H9 (cell line): ENCODE measurements around the gene ZNF618. TPM values are rescaled to one million over a fixed set of nuclear protein-coding genes. Genes with fewer than 3 reads are reported as not detected.

ENCODE experiments used
- DNase-seq: peaks from one replicate; pipeline ENCODE4 v3.0.0-alpha.2; 2017
- H2AFZ ChIP-seq: one replicate; pipeline ENCODE4 v1.6.1; 2013; ENCODE audit warnings: mild to moderate bottlenecking, low read length, control low read depth, moderate library complexity
- H2AK5ac ChIP-seq: 2 replicates; pipeline ENCODE4 v1.6.1; 2013; ENCODE audit warnings: low read length, control low read depth, mixed read lengths; ENCODE audit not compliant: insufficient read length
- H2BK120ac ChIP-seq: one replicate; pipeline ENCODE4 v1.6.1; 2013; ENCODE audit warnings: low read depth, mild to moderate bottlenecking, low read length, control low read depth, inconsistent platforms; ENCODE audit not compliant: poor library complexity, severe bottlenecking
- H2BK12ac ChIP-seq: 2 replicates; pipeline ENCODE4 v1.6.1; 2013; ENCODE audit warnings: low read length, control low read depth, mixed read lengths, low read depth; ENCODE audit not compliant: insufficient read length
- H2BK15ac ChIP-seq: 2 replicates; pipeline ENCODE4 v1.6.1; 2013; ENCODE audit warnings: low read depth, low read length, control low read depth
- H2BK20ac ChIP-seq: one replicate; pipeline ENCODE4 v1.6.1; 2013; ENCODE audit warnings: low read depth, mild to moderate bottlenecking, low read length, control low read depth, inconsistent platforms; ENCODE audit not compliant: poor library complexity, severe bottlenecking
- H2BK5ac ChIP-seq: 2 replicates; pipeline ENCODE4 v1.6.1; 2013; ENCODE audit warnings: low read length, control low read depth, mixed read lengths; ENCODE audit not compliant: insufficient read length
- H3K14ac ChIP-seq: 2 replicates; pipeline ENCODE4 v1.6.1; 2013; ENCODE audit warnings: low read length, control low read depth; ENCODE audit not compliant: insufficient read depth
- H3K18ac ChIP-seq: 2 replicates; pipeline ENCODE4 v1.6.1; 2013; ENCODE audit warnings: low read depth, mild to moderate bottlenecking, mixed read lengths, low read length, control low read depth; ENCODE audit not compliant: insufficient read length
- H3K23ac ChIP-seq: 2 replicates; pipeline ENCODE4 v1.6.1; 2013; ENCODE audit warnings: low read length, control low read depth, mixed read lengths, low read depth; ENCODE audit not compliant: insufficient read length
- H3K23me2 ChIP-seq: 2 replicates; pipeline ENCODE4 v1.6.1; 2013; ENCODE audit warnings: low read depth, mild to moderate bottlenecking, mixed read lengths, low read length, control low read depth; ENCODE audit not compliant: insufficient read length, poor library complexity, severe bottlenecking
- H3K27ac ChIP-seq: 2 replicates; pipeline ENCODE4 v1.5.1; 2013; ENCODE audit warnings: low read length, control low read depth, mixed read lengths, low read depth; ENCODE audit not compliant: insufficient read length
- H3K27me3 ChIP-seq: 2 replicates; pipeline ENCODE4 v1.6.1; 2013; ENCODE audit warnings: low read length, control low read depth, inconsistent platforms; ENCODE audit not compliant: insufficient read depth
- H3K4ac ChIP-seq: 2 replicates; pipeline ENCODE4 v1.6.1; 2013; ENCODE audit warnings: low read depth, mild to moderate bottlenecking, control low read depth, inconsistent platforms, low read length, moderate library complexity
- H3K4me1 ChIP-seq: 2 replicates; pipeline ENCODE4 v1.6.1; 2013; ENCODE audit warnings: low read length, control low read depth, inconsistent platforms; ENCODE audit not compliant: insufficient read depth
- H3K4me2 ChIP-seq: 2 replicates; pipeline ENCODE4 v1.6.1; 2013; ENCODE audit warnings: low read length, control low read depth, mixed read lengths; ENCODE audit not compliant: insufficient read length, insufficient read depth
- H3K56ac ChIP-seq: 2 replicates; pipeline ENCODE4 v1.6.1; 2013; ENCODE audit warnings: low read depth, mild to moderate bottlenecking, mixed read lengths, low read length, control low read depth; ENCODE audit not compliant: insufficient read length
- H3K79me1 ChIP-seq: 2 replicates; pipeline ENCODE4 v1.6.1; 2013; ENCODE audit warnings: low read depth, mild to moderate bottlenecking, moderate library complexity, low read length, control low read depth, inconsistent platforms; ENCODE audit not compliant: insufficient read depth, poor library complexity, severe bottlenecking
- H3K79me2 ChIP-seq: 2 replicates; pipeline ENCODE4 v1.6.1; 2013; ENCODE audit warnings: low read length, control low read depth, inconsistent platforms; ENCODE audit not compliant: insufficient read depth
- H3K9ac ChIP-seq: 2 replicates; pipeline ENCODE4 v1.6.1; 2013; ENCODE audit warnings: low read length, control low read depth, mixed read lengths; ENCODE audit not compliant: insufficient read length; ENCODE audit errors: extremely low read depth
- H3K9me3 ChIP-seq: one replicate; pipeline ENCODE4 v1.6.1; 2013; ENCODE audit warnings: low read depth, low read length, inconsistent platforms; ENCODE audit not compliant: control insufficient read depth
- H3T11ph ChIP-seq: one replicate; pipeline ENCODE4 v1.6.1; 2013; ENCODE audit warnings: mild to moderate bottlenecking, low read length, control low read depth, inconsistent platforms
- H4K20me1 ChIP-seq: one replicate; pipeline ENCODE4 v1.6.1; 2013; ENCODE audit not compliant: control insufficient read depth, insufficient read length, insufficient read depth
- H4K5ac ChIP-seq: 2 replicates; pipeline ENCODE4 v1.6.1; 2013; ENCODE audit warnings: low read depth, mild to moderate bottlenecking, mixed read lengths, low read length, control low read depth; ENCODE audit not compliant: insufficient read length
- H4K8ac ChIP-seq: replicated peaks from 2 replicates; pipeline ENCODE4 v1.6.1; 2013; ENCODE audit warnings: low read length, control low read depth, mixed read lengths, low read depth; ENCODE audit not compliant: insufficient read length
- H4K91ac ChIP-seq: 2 replicates; pipeline ENCODE4 v1.6.1; 2013; ENCODE audit warnings: low read depth, mild to moderate bottlenecking, moderate library complexity, mixed read lengths, low read length, control low read depth; ENCODE audit not compliant: insufficient read length
- H3K27ac Mint-ChIP-seq, 3 experiments: 2 replicates in 2 of 3; 3 replicates in 1 of 3; pipeline ENCODE4 v1.8.0; 2020 to 2021; ENCODE audit warnings: mixed read lengths in 3 of 3, mild to moderate bottlenecking in 1 of 3, moderate library complexity in 1 of 3
- H3K27me3 Mint-ChIP-seq: 2 replicates; pipeline ENCODE4 v1.8.0; 2021; ENCODE audit warnings: low read depth, mild to moderate bottlenecking, moderate library complexity, mixed read lengths
- H3K36me3 Mint-ChIP-seq, 3 experiments: 2 replicates in 2 of 3; 3 replicates in 1 of 3; pipeline ENCODE4 v1.8.0; 2020 to 2021; ENCODE audit warnings: low read depth in 3 of 3, mixed read lengths in 3 of 3; ENCODE audit not compliant: insufficient read depth in 1 of 3
- H3K4me1 Mint-ChIP-seq, 2 experiments: 2 replicates each; pipeline ENCODE4 v1.8.0; 2020; ENCODE audit warnings: mixed read lengths in 2 of 2
- H3K4me3 Mint-ChIP-seq, 2 experiments: 2 replicates in 1 of 2; 3 replicates in 1 of 2; pipeline ENCODE4 v1.8.0; 2020 to 2021; ENCODE audit warnings: mild to moderate bottlenecking in 2 of 2, mixed read lengths in 2 of 2, moderate library complexity in 1 of 2
- H3K9me3 Mint-ChIP-seq, 2 experiments: 2 replicates in 1 of 2; 3 replicates in 1 of 2; pipeline ENCODE4 v1.8.0; 2020; ENCODE audit warnings: mild to moderate bottlenecking in 2 of 2, mixed read lengths in 2 of 2, moderate library complexity in 1 of 2
- WGBS: extraction: QIAGEN DNeasy Blood & Tissue Kit; methylation state at CpG from one replicate; pipeline ENCODE4 v1.1.7; 2013; ENCODE audit warnings: missing lambda C conversion rate, low lambda C conversion rate, mixed read lengths; ENCODE audit not compliant: insufficient read length; ENCODE audit errors: extremely low coverage; 5-methylcytosine and 5-hydroxymethylcytosine counted together
- total RNA-seq: library from RNA; stranded (reverse); gene quantifications from 2 replicates; pipeline ENCODE4 v1.2.1, GENCODE V29; 2021
- TF ChIP-seq, protein P1 (sequence below): fragments of 200-600 bp; sonication (generic); conservative IDR thresholded peaks from 3 replicates; pipeline ENCODE4 v1.8.0; 2021; ENCODE audit warnings: antibody characterized with exemption, mild to moderate bottlenecking

The ZNF618 gene
- total RNA-seq, 1 experiment from 2014 or later = 13.6 TPM

DNA sequence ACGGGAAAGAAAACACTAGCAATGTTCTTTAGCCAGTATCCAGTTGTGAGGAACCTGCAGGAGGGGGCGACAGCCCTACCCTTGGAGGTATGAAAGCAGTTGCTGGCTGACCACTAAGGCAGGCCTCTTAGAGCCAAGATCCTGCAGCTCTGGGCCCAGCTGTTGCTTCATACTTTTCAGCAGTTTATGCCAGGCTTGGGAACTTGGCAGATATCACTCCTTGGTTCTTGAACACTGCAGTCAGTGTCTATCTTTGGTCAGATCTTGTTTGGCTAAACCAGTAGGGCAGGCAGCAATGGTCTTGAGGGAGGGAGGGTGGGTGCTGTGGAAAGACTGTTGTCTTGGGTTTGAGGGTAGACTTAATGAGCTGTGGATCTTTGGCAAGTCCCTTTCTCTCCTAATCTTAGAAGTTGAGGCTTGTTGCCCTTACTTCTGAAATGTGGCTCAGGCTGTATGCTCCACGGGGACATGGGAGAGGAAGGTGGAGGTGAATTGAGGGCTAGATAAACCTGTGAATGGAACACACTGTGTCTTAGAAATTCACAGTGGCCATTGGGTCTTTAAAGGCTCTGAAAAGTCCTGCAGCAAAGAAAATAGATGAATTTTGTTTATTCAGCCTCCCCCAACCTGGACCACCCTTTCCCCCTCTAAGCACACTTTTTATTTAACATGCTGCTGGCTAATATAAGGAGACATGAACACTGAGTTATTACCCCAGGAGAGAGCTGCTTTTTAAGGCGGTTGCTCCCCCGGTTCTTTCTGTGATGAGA is 37.5 kb downstream of the ZNF618 start:
- no peak overlapping the region for H2BK5ac ChIP-seq
- no CpG with 5 or more reads among the region's 5 CpGs for WGBS
- no peak overlapping the region for H2BK20ac ChIP-seq
- H3K9me3 ChIP-seq = no peaks in the 10 kb centered on the region
- no peak overlapping the region for H4K5ac ChIP-seq
- Mint-ChIP-seq H3K4me1 (peaks cover 19 to 37% of the 10 kb centered on the region in 2 experiments), H3K9me3 (no peaks in the 10 kb centered on the region), H3K4me3 (no peak overlapping the region), H3K27me3 (no peaks in the 10 kb centered on the region), H3K27ac (no peak overlapping the region; a peak in 1 of 7 replicates), H3K36me3 (no peaks in the 10 kb centered on the region)
- no peak overlapping the region for H2BK15ac ChIP-seq
- no peak overlapping the region for H3K4me2 ChIP-seq
- H3K56ac ChIP-seq = no peak overlapping the region
- no peak overlapping the region for H3K4ac ChIP-seq
- H3K27ac ChIP-seq = no peak overlapping the region
- H2AK5ac ChIP-seq = no peak overlapping the region
- H3K18ac ChIP-seq = no peak overlapping the region
- H3K14ac ChIP-seq = no peak overlapping the region
- no peaks in the 10 kb centered on the region for H3K79me1 ChIP-seq
- no peak overlapping the region for H4K8ac ChIP-seq
- peak; percentile 24 for DNase-seq
- no peak overlapping the region for H2AFZ ChIP-seq
- H3K27me3 ChIP-seq = no peaks in the 10 kb centered on the region
- H3K4me1 ChIP-seq = peaks cover 2% of the 10 kb centered on the region; the same call in 1 of the 2 replicates
- no peaks in the 10 kb centered on the region for H4K20me1 ChIP-seq
- no peak overlapping the region for H3K9ac ChIP-seq
- no peak overlapping the region for H2BK120ac ChIP-seq
- TF ChIP-seq, protein P1, sequence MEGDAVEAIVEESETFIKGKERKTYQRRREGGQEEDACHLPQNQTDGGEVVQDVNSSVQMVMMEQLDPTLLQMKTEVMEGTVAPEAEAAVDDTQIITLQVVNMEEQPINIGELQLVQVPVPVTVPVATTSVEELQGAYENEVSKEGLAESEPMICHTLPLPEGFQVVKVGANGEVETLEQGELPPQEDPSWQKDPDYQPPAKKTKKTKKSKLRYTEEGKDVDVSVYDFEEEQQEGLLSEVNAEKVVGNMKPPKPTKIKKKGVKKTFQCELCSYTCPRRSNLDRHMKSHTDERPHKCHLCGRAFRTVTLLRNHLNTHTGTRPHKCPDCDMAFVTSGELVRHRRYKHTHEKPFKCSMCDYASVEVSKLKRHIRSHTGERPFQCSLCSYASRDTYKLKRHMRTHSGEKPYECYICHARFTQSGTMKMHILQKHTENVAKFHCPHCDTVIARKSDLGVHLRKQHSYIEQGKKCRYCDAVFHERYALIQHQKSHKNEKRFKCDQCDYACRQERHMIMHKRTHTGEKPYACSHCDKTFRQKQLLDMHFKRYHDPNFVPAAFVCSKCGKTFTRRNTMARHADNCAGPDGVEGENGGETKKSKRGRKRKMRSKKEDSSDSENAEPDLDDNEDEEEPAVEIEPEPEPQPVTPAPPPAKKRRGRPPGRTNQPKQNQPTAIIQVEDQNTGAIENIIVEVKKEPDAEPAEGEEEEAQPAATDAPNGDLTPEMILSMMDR = no peak
- no peak overlapping the region for H3T11ph ChIP-seq
- H3K23me2 ChIP-seq = no peaks in the 10 kb centered on the region
- no peak overlapping the region for H2BK12ac ChIP-seq
- no peaks in the 10 kb centered on the region; the same call in 1 of the 2 replicates for H3K79me2 ChIP-seq
- no peak overlapping the region for H4K91ac ChIP-seq
- H3K23ac ChIP-seq = no peak overlapping the region
